NT2/D1 (cell line): ENCODE data around the gene GPR150.

Experiments used
- DNase-seq: peaks from one replicate; pipeline ENCODE4 v3.0.0-alpha.2; 2011; ENCODE audit warnings: low read depth, low spot score
- H3K27me3 ChIP-seq: 2 replicates; pipeline ENCODE4 v1.6.0; 2011; ENCODE audit warnings: mild to moderate bottlenecking; ENCODE audit not compliant: insufficient read length, insufficient read depth
- H3K36me3 ChIP-seq: 2 replicates; pipeline ENCODE4 v1.6.1; 2011; ENCODE audit warnings: mild to moderate bottlenecking, low read length, mixed read lengths; ENCODE audit not compliant: insufficient read depth, insufficient read length
- H3K4me1 ChIP-seq: 2 replicates; pipeline ENCODE4 v1.5.1; 2011; ENCODE audit not compliant: insufficient read depth, insufficient read length
- H3K4me3 ChIP-seq: 2 replicates; pipeline ENCODE4 v1.5.1; 2011; ENCODE audit warnings: low read depth; ENCODE audit not compliant: insufficient read length
- H3K9ac ChIP-seq: 2 replicates; pipeline ENCODE4 v1.6.0; 2011; ENCODE audit warnings: low read depth; ENCODE audit not compliant: insufficient read length
- H3K9me3 ChIP-seq: 2 replicates; pipeline ENCODE4 v1.5.1; 2011; ENCODE audit warnings: mild to moderate bottlenecking, low read length; ENCODE audit not compliant: insufficient read depth
- SUZ12 ChIP-seq: IDR thresholded peaks from 2 replicates; pipeline ENCODE4 v1.6.1; 2011; ENCODE audit not compliant: insufficient read length, insufficient read depth; ENCODE audit errors: extremely low read depth
- YY1 ChIP-seq: IDR thresholded peaks from 2 replicates; pipeline ENCODE4 v1.6.1; 2011; ENCODE audit not compliant: insufficient read length, insufficient read depth
- ZNF274 ChIP-seq: IDR thresholded peaks from 2 replicates; pipeline ENCODE4 v1.6.1; 2011; ENCODE audit warnings: mild to moderate bottlenecking, low read depth, low read length

GPR150 gene

DNA sequence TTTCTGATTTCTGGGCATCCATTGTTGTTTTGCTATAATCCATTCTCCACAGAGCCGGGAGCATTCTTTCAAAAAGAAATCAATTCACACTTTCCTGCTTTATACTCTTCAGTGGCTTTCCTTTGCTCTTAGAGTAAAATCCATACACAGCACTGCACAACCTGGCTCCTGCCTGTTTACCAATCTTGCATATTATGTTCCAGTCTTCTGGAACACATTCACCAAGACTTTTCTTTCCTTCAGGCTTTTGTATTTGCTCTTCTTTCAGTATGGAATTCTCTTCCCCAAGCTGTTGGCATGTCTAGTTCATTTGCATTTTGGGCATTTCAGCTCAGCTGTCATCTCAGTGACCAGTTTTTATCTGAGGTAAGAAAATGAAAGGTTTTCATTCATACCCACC lies 33.0 kb downstream of the GPR150 start:
- TF ChIP-seq SUZ12 (no peak), ZNF274 (no peak)
- DNase-seq = no peak
- Histone ChIP-seq H3K36me3 (no peaks in the 10 kb centered on the region), H3K4me1 (no peaks in the 10 kb centered on the region), H3K27me3 (no peaks in the 10 kb centered on the region), H3K4me3 (no peak overlapping the region), H3K9ac (no peak overlapping the region), H3K9me3 (no peaks in the 10 kb centered on the region)

DNA sequence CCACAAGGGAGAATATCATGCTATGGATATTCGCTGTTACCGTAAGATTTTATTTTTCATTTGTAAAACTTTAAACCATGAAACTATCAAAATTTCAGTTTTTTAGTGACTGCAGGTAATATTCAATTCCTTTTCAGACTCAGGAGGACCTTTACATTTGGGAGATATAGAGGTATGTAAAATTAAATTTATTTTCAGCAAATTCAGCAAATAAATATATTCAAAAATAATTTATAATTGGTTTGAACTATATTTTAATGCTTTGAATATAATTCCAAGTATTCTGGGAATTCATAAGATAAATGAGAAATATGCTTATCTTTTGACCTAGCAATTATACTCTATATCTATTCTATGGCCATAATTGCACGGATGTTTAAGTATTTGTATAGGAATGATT lies 34.3 kb downstream of the GPR150 start:
- Histone ChIP-seq H3K27me3 (no peaks in the 10 kb centered on the region), H3K4me3 (no peak overlapping the region), H3K36me3 (no peaks in the 10 kb centered on the region), H3K9me3 (no peaks in the 10 kb centered on the region), H3K9ac (no peak overlapping the region), H3K4me1 (no peaks in the 10 kb centered on the region)
- no peak for DNase-seq
- TF ChIP-seq YY1 (no peak), SUZ12 (no peak), ZNF274 (no peak)

DNA sequence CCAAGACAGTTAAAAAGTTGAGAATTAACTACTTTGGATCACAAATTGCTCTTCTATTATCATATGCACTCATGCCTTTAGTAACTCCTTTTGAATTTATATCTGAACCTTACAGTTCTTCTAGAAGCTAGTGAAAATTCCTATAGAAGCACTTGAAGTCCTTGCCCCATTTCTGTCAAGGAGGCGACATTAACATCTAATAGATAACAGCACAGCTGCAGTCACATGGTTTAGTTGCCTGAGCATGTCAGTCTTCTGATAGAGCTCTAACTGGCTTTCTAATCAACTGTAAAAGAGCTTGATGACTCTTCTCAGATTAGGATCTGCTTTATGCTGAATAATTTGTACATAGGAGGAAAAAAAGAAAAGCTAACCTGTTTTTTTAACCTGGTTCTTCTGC lies 35.7 kb downstream of the GPR150 start:
- no peaks in the 10 kb centered on the region for H3K36me3 ChIP-seq
- no peak overlapping the region for H3K9ac ChIP-seq
- no peaks in the 10 kb centered on the region for H3K9me3 ChIP-seq
- H3K4me1 ChIP-seq = no peaks in the 10 kb centered on the region
- H3K27me3 ChIP-seq = no peaks in the 10 kb centered on the region
- TF ChIP-seq SUZ12 (no peak), YY1 (no peak), ZNF274 (no peak)
- no peak for DNase-seq
- H3K4me3 ChIP-seq = no peak overlapping the region

- DNase-seq = no peak
- Histone ChIP-seq H3K27me3 (no peaks in the 10 kb centered on the region), H3K9ac (no peak overlapping the region), H3K4me3 (no peak overlapping the region), H3K9me3 (no peaks in the 10 kb centered on the region), H3K36me3 (no peaks in the 10 kb centered on the region), H3K4me1 (no peaks in the 10 kb centered on the region)
- TF ChIP-seq YY1 (no peak), SUZ12 (no peak), ZNF274 (no peak)
Measured at GRCh38 chr5:95660060-95660459, 40.2 kb downstream of the GPR150 start.

GRCh38 chr5:95662946-95663345 lies 43.1 kb downstream of the GPR150 start:
- Histone ChIP-seq H3K27me3 (no peaks in the 10 kb centered on the region), H3K4me1 (no peaks in the 10 kb centered on the region), H3K36me3 (no peaks in the 10 kb centered on the region), H3K4me3 (no peak overlapping the region), H3K9ac (no peak overlapping the region), H3K9me3 (no peaks in the 10 kb centered on the region)
- TF ChIP-seq ZNF274 = no peak
- TF ChIP-seq YY1 = no peak
- TF ChIP-seq SUZ12 = no peak
- DNase-seq = no peak

GRCh38 chr5:95664204-95664786 lies 44.4 kb downstream of the GPR150 start:
- Histone ChIP-seq H3K36me3 (no peaks in the 10 kb centered on the region), H3K27me3 (no peaks in the 10 kb centered on the region), H3K9me3 (no peaks in the 10 kb centered on the region), H3K4me3 (no peak overlapping the region), H3K4me1 (no peaks in the 10 kb centered on the region), H3K9ac (no peak overlapping the region)
- TF ChIP-seq YY1 (no peak), ZNF274 (no peak), SUZ12 (no peak)
- DNase-seq = no peak

DNA sequence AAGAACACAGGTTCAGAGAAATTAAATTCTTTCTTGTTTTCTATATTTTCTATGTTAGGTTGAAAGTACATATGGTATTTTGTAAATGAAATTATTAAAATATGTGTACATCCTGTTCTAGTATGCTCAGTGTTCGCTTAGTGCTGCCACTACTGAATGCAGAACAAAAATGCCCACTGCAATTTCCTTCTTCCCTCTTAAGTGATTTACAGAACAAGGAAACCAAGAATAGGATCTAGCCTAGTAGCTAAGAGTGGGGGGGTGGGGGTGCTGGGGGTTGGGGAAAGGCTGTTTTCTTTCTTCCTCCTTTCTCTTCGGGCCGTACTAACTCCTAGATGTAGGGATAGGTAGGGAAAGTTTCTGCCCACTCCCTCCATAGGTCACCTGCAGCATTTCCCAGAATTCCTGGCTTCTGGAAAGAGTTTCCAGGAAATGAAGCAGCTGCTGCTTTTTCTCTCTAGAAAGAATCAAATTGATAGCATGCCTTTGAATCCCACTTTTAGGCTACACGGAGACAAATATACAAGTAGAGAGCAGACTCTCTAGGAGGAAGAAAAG lies 47.3 kb downstream of the GPR150 start:
- no peak for DNase-seq
- H3K4me3 ChIP-seq = no peak overlapping the region
- TF ChIP-seq ZNF274 (no peak), YY1 (no peak), SUZ12 (no peak)
- no peaks in the 10 kb centered on the region for H3K4me1 ChIP-seq
- no peak overlapping the region for H3K9ac ChIP-seq
- H3K9me3 ChIP-seq = no peaks in the 10 kb centered on the region
- H3K36me3 ChIP-seq = no peaks in the 10 kb centered on the region
- H3K27me3 ChIP-seq = no peaks in the 10 kb centered on the region

GRCh38 chr5:95667678-95668077 lies 47.8 kb downstream of the GPR150 start:
- DNase-seq = no peak
- no peaks in the 10 kb centered on the region for H3K27me3 ChIP-seq
- no peaks in the 10 kb centered on the region for H3K4me1 ChIP-seq
- H3K36me3 ChIP-seq = no peaks in the 10 kb centered on the region
- H3K9me3 ChIP-seq = no peaks in the 10 kb centered on the region
- H3K9ac ChIP-seq = no peak overlapping the region
- TF ChIP-seq SUZ12 (no peak), YY1 (no peak), ZNF274 (no peak)
- H3K4me3 ChIP-seq = no peak overlapping the region
